Activated naive CD8-positive, alpha-beta T cell (primary cell): Measurements from ENCODE around the gene KLF7.

ENCODE experiments used
- H3K27ac Mint-ChIP-seq: one replicate; pipeline ENCODE4 v1.8.0; 2021; ENCODE audit warnings: mixed read lengths
- H3K27me3 Mint-ChIP-seq: one replicate; pipeline ENCODE4 v1.8.0; 2021; ENCODE audit warnings: mixed read lengths
- H3K36me3 Mint-ChIP-seq: one replicate; pipeline ENCODE4 v1.8.0; 2021; ENCODE audit warnings: mixed read lengths
- H3K4me1 Mint-ChIP-seq: one replicate; pipeline ENCODE4 v1.8.0; 2021; ENCODE audit warnings: low read depth, mixed read lengths
- H3K4me3 Mint-ChIP-seq: one replicate; pipeline ENCODE4 v1.8.0; 2021; ENCODE audit warnings: mild to moderate bottlenecking, mixed read lengths
- H3K9me3 Mint-ChIP-seq: one replicate; pipeline ENCODE4 v1.8.0; 2021; ENCODE audit warnings: low read depth, mixed read lengths

KLF7 gene

GRCh38 chr2:207087046-207087902, 78.5 kb downstream of the KLF7 start:
- Mint-ChIP-seq H3K27me3 (no peaks in the 10 kb centered on the region), H3K27ac (no peak overlapping the region), H3K36me3 (peaks cover 26% of the 10 kb centered on the region), H3K4me1 (peaks cover 44% of the 10 kb centered on the region), H3K4me3 (no peak overlapping the region), H3K9me3 (no peaks in the 10 kb centered on the region)

DNA sequence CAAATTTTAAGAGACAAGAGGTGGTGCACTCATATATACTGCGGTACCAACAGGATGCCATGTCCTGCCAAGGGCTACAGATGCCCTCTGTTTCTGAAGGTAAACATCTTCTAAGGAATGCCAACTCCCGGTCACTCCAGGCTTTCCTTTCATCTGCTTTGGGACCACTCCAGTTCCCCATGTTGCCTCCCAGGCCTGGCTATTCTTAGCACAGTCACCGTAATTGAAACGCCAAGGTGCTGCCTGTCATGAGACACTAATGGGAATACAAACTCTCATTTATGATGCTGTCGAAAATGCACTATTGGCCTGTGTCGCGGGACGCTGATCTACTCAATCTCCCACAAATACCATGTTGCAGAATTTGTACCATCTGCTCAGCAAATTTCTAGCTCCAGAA, 79.6 kb downstream of the KLF7 start:
- Mint-ChIP-seq H3K4me1 (peaks cover 36% of the 10 kb centered on the region), H3K4me3 (no peak overlapping the region), H3K27ac (no peak overlapping the region), H3K9me3 (no peaks in the 10 kb centered on the region), H3K27me3 (no peaks in the 10 kb centered on the region), H3K36me3 (peaks cover 24% of the 10 kb centered on the region)

DNA sequence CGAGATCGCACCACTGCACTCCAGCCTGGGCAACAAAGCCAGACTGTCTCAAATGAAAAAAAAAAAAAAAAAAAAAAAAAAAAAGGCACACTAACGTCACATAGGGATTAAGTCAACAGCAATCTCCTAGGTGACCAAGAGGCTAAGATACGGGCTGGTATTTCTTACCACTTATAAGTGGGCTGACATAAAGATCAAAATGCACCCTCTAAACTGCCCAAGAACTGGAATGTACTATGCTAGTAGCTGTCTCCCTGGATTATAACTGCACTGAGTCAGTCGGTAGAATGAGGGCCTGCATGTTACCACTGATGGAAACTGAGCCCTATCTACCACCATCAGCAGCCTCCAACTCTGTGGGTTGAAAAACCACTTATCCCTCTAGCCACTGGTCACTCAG, 80.6 kb downstream of the KLF7 start:
- Mint-ChIP-seq H3K4me3 (no peak overlapping the region), H3K27ac (no peak overlapping the region), H3K27me3 (no peaks in the 10 kb centered on the region), H3K4me1 (peaks cover 25% of the 10 kb centered on the region), H3K36me3 (peaks cover 34% of the 10 kb centered on the region), H3K9me3 (no peaks in the 10 kb centered on the region)

DNA sequence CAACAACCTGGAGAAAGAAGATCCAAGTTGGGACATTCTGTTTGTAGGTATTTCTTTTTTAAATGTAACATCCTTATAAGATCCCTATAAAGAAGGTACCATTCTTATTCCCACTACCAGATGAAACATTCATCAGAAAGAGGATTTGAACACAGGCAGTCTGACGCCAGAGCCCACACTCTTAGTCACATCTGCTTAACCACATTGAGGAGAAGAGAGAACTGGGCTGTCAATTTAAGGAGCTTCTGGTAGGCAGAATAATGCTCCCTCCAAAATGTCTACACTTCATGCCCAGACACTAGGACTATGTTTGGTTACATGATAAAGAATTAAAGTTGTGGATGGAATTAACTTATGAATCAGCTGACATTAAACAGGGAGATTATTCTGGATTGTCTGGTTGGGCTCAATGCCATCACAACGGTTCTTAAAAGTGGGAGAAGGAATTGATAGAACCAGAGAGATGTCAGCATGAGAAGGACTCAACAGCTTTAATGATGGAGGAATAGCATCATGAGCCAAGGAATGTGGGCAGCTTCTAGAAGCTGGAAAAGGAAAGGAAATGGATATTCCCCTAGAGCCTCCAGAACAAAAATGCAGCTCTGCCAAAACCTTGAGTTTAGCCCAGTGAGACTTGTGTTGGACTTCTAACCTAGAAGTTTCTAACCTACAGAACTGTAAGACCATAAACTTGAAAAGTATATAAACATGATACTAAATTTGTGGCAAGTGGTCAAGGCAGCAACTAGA, 82.2 kb downstream of the KLF7 start:
- Mint-ChIP-seq H3K27ac (peak overlapping the region; percentile 18), H3K4me3 (no peak overlapping the region), H3K36me3 (peaks cover 38% of the 10 kb centered on the region), H3K9me3 (no peaks in the 10 kb centered on the region), H3K27me3 (no peaks in the 10 kb centered on the region), H3K4me1 (peaks cover 10% of the 10 kb centered on the region)

GRCh38 chr2:207082619-207083018, 83.1 kb downstream of the KLF7 start:
- Mint-ChIP-seq H3K4me3 (no peak overlapping the region), H3K27me3 (no peaks in the 10 kb centered on the region), H3K27ac (peak overlapping the region; percentile 13), H3K36me3 (peaks cover 40% of the 10 kb centered on the region), H3K9me3 (no peaks in the 10 kb centered on the region), H3K4me1 (peaks cover 2% of the 10 kb centered on the region)

DNA sequence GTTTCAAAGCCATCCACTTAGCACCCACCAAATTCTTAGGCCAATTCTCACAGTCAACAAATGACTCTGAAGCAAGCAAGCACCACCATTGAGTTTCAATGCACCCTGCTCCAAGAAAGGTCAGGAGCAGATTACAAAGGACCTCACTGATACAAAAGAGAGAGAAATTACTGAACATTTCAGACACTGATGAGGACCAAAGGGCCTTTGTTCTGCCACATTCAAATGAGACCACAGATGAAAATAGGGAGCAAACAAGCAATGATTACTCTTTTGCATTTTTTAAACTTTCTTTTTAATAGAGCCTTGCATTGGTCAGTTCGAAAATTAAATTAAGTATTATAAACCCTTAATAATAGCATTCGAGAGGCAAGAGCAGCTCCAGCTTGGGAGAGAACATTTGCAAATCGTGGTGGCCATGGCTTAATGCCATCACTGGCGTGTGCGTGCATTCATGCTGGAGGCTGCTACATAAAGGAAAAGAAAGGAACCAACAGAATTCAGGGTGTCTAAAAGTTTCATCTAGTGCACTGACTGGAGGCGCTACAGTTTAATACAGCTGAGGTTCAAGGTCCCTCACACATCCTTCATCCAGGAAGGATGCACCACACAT, 87.5 kb downstream of the KLF7 start:
- Mint-ChIP-seq H3K36me3 (peaks cover 30% of the 10 kb centered on the region), H3K27me3 (no peaks in the 10 kb centered on the region), H3K27ac (no peak overlapping the region), H3K9me3 (no peaks in the 10 kb centered on the region), H3K4me1 (peaks cover 27% of the 10 kb centered on the region), H3K4me3 (no peak overlapping the region)

DNA sequence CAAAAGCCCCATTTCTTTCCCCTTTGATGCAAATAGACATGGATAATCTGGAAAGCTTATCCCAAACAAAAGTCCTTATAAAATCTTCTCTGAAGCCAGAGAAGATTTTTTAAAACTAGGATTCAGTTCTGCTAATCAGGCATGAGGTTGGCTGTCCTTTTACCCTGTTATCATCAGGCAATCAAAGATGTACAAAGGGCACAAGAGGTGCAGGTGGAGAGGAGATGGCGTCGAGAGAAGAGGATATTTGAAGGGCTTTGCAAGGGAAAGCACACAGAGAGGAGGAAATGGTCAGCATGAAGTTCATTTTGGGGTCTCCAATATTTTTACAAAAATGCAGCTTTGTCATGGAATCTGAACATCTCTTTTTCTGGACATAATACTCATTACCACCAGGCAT, 88.5 kb downstream of the KLF7 start:
- H3K27ac Mint-ChIP-seq: no peak overlapping the region

DNA sequence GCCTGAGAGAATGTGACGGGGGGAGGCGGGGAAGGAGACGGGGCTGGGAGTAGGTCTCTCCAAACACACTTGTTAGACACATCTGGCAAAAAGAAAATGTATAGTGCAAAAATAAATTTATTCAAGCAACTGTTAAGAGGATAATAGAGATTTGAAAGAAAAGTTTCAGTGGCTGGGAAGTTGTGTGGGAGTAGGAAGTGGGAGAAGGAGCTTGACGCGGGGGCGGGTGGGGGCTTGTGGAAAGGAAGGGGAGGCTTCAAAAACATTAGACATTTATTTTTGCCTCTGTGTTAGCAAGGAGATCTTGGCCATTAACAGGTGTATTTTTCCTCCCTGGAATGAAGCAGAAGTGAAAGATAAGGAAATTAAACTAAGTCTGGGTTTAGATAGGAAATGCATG, 90.3 kb downstream of the KLF7 start:
- H3K27me3 Mint-ChIP-seq: no peaks in the 10 kb centered on the region
- no peak overlapping the region for H3K27ac Mint-ChIP-seq
- H3K36me3 Mint-ChIP-seq: peaks cover 21% of the 10 kb centered on the region
- peaks cover 36% of the 10 kb centered on the region for H3K4me1 Mint-ChIP-seq
- H3K4me3 Mint-ChIP-seq: no peak overlapping the region
- no peaks in the 10 kb centered on the region for H3K9me3 Mint-ChIP-seq

More for the DNA sequence above, 88.5 kb downstream of the KLF7 start:
- Mint-ChIP-seq H3K9me3 (no peaks in the 10 kb centered on the region), H3K27me3 (no peaks in the 10 kb centered on the region), H3K36me3 (peaks cover 28% of the 10 kb centered on the region), H3K4me3 (no peak overlapping the region), H3K4me1 (peaks cover 35% of the 10 kb centered on the region)

DNA sequence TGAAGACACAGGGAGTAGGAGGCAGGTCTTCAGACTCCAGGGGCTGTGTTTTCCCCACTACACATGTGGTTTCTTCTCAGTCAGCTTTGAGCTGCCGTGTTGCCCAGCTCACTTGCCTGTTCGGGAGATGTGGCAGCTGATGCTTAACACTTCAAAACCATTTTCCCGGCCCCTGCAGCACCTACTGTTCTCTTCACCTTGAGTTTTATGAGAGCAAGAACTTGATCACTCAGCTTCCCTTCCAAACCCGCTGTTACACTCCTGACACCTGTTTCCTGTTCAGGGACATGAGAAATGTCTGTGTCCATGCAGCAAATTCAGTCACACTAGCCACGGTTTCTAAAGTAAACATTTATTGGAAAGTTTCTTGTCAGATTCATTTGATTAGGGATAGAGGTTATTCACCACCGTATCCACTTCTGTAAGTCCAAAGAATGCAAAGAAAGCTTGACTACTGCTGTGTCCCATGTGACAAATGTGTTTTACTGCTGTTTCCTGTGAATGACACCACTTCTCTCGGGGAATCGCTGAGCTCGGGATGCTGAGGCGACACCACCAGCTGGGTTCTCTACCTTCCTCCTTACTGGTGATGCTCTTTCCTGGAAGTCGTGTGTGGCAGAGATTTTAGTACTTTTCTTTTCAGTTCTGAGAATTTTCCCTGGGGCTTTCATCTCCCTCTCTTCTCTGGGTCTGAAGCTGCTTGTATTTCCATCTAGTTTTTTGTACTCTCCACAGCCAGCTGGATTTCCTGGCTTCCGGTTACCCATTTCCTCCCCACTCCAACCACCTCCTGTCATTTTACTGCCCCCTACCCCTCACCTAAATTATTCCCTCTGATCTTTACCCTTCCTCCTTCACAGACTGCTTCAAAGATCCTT, 91.7 kb downstream of the KLF7 start:
- H3K4me3 Mint-ChIP-seq: peak overlapping the region; percentile 78
- H3K36me3 Mint-ChIP-seq: peaks cover 13% of the 10 kb centered on the region
- no peaks in the 10 kb centered on the region for H3K27me3 Mint-ChIP-seq
- peaks cover 36% of the 10 kb centered on the region for H3K4me1 Mint-ChIP-seq
- H3K27ac Mint-ChIP-seq: peak overlapping the region; percentile 92
- no peaks in the 10 kb centered on the region for H3K9me3 Mint-ChIP-seq

DNA sequence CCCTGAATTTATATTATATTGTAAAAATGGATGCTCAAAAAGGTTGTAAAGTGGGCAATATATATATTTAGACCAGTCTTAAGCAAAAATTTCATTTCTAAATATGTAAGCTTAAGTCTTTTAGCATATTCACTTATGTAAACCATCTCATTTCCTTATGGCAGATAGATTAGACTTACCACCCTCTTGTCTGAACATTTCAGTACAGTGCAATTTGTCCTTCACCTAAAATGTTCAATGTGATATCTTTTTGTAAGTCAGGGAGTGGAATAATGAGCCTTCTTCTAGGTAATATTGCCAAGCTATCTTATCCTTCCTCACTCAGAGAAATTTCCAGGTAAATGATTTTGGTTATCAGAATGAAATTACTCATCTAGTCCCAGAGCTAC, 92.3 kb downstream of the KLF7 start:
- H3K4me3 Mint-ChIP-seq: peak overlapping the region; percentile 78
- H3K27ac Mint-ChIP-seq: peak overlapping the region; percentile 92
- H3K9me3 Mint-ChIP-seq: no peaks in the 10 kb centered on the region
- no peaks in the 10 kb centered on the region for H3K27me3 Mint-ChIP-seq
- peaks cover 36% of the 10 kb centered on the region for H3K4me1 Mint-ChIP-seq
- peaks cover 11% of the 10 kb centered on the region for H3K36me3 Mint-ChIP-seq

DNA sequence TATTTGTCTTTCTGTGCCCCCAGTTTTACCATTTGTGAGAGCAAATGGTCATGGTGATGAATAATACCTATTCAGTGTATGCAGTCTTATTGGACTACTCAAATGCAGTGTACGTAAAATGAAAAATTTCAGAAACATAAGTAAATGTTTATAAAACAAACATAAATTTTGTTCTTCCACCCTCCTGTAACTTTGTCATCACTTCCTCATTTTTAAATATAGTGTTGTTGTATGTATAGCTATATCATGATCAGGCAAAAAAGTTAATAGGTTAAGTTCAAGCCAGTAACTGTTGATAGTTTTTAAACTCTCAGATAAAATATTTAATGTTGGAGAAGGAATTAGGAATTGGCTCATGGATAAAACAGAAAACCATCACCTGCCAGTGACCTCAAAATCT, 93.2 kb downstream of the KLF7 start:
- Mint-ChIP-seq H3K4me1 (peaks cover 36% of the 10 kb centered on the region), H3K36me3 (peaks cover 10% of the 10 kb centered on the region), H3K4me3 (no peak overlapping the region), H3K9me3 (no peaks in the 10 kb centered on the region), H3K27ac (no peak overlapping the region), H3K27me3 (no peaks in the 10 kb centered on the region)

GRCh38 chr2:207071820-207072219, 93.9 kb downstream of the KLF7 start:
- Mint-ChIP-seq H3K36me3 (peaks cover 7% of the 10 kb centered on the region), H3K9me3 (no peaks in the 10 kb centered on the region), H3K27me3 (no peaks in the 10 kb centered on the region), H3K27ac (no peak overlapping the region), H3K4me3 (no peak overlapping the region), H3K4me1 (peaks cover 36% of the 10 kb centered on the region)

- Mint-ChIP-seq H3K27me3 (no peaks in the 10 kb centered on the region), H3K4me3 (no peak overlapping the region), H3K36me3 (peaks cover 2% of the 10 kb centered on the region), H3K4me1 (peaks cover 5% of the 10 kb centered on the region), H3K9me3 (no peaks in the 10 kb centered on the region), H3K27ac (no peak overlapping the region)
These were observed 98.3 kb downstream of the KLF7 start for GRCh38 chr2:207067473-207067872.

DNA sequence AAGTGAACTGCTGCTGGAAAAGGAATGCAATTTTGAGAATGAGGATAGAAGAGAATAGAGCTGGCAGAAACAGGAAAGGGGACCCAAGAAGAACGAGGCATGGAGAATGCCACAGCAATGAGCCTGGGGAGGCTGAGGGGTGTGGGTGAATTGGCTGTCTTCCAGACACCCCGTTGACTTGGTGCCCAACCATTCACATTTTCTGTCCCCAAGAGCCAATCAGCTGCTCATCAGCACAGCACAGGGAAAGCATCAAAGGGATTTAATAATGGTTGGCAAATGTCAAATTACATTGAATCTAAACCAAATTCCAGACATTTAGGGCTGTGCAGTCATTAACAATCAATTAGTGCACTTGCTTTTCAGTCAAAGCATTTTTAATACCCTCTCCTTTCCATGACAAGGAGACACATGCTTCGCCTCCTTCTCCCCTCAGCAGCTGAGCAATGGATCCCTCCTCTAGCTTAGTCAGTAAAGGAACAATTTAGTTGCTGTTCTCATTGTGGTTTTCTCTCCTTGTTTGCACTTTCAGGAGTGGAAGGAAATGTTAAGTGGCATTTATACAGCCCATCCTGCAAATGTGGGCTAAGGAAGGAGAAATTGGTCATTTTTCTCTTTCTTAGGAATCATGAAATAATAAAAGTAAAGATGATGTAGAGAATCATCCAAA, 98.8 kb downstream of the KLF7 start:
- Mint-ChIP-seq H3K36me3 (peaks cover 2% of the 10 kb centered on the region), H3K27me3 (no peaks in the 10 kb centered on the region), H3K27ac (no peak overlapping the region), H3K9me3 (no peaks in the 10 kb centered on the region), H3K4me1 (peaks cover 2% of the 10 kb centered on the region), H3K4me3 (no peak overlapping the region)
